ENCODE results near the gene ABHD3. TPM values are rescaled to one million over a fixed set of nuclear protein-coding genes. Genes with fewer than 3 reads are reported as not detected.
"Not testable (repeated sequence)": the region's sequence is repeated elsewhere in the genome, so short reads cannot be mapped to it uniquely, and the experiment has no call there.

Gene ABHD3
- total and polyA plus RNA-seq, 2 donors (not counting 3 experiments of a cell fraction or from before 2014, with no cell fraction given): 6.3 to 14.9 TPM

DNA sequence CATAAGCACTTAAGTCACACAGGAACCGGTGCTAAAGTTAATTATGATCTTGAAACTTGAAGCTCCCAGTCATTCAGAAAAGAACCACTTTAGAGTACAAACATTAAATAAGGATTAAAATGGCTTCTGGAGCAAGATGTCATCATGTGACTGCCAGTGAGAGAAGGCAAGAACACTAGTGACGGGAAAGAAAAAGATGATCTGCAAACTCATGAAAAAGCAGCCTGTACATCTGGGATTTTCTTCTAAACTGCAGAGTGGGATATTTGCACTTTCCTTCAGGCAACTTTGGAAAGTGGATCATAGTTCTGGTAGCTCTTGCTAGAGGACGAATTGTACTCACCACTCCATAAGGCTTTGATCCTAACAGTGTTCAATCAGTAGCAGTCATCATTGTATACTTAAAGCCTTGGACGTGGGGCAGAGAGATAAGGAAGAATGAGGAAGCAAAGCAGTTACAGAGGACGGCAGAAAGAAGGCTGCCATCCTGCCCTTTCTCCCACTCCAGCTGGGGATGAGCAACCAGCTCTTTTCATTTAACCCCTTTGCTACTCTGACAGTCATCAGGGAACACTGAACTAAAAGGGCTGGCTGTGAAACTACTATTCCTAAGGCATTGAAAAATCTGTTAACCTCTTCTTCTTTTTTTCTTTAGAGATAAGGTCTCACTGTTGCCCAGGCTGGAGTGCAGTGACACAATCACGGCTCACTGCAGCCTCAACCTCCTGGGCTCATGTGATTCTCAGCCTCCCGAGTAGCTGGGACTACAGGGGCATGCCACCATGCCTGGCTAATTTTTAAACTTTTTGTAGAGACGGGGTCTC, 18.1 kb downstream of the ABHD3 start:
- no peaks in the 10 kb centered on the region for H3K27me3 ChIP-seq (ENCODE audit: control insufficient read depth in 2 of 2, insufficient read depth in 2 of 2, low read length in 2 of 2)
- no peaks in the 10 kb centered on the region for H3K9me3 ChIP-seq (replicated peaks; ENCODE audit: control insufficient read depth, insufficient read depth, low read length)
- no TSS peak for BruUV-seq (replicated peaks)
- H4K20me1 ChIP-seq (replicated peaks; ENCODE audit: control insufficient read depth, extremely low read depth, insufficient read depth, low read length): no peaks in the 10 kb centered on the region
- H3K79me2 ChIP-seq (ENCODE audit: control insufficient read depth, insufficient read depth, low read length): no peaks in the 10 kb centered on the region
- CTCF ChIA-PET: interaction anchor here (0.9 kb wide), 1 partner anchor 86 kb away, joined by 3 read pairs; the partner anchor contains the start of gene ESCO1
- H3K36me3 ChIP-seq (ENCODE audit: control insufficient read depth in 2 of 2, extremely low read depth in 1 of 2, insufficient read depth in 2 of 2, low read length in 2 of 2): no peaks in the 10 kb centered on the region
- no peak overlapping the region for H3K9ac ChIP-seq (replicated peaks; ENCODE audit: extremely low read depth, insufficient read depth, low read length)
- POLR2A ChIA-PET: no interaction called here
- H3K4me3 ChIP-seq (replicated peaks in 1 of 3; ENCODE audit: insufficient read depth in 1 of 3, low read depth in 1 of 3, low read length in 3 of 3): no peak overlapping the region
- no peaks in the 10 kb centered on the region for H3K9me1 ChIP-seq (replicated peaks; ENCODE audit: control insufficient read depth, extremely low read depth, insufficient read depth, low read length)
- TF ChIP-seq CTCF (IDR thresholded peaks at IDR 0.05; ENCODE audit: extremely low read depth in 1 of 2, insufficient read depth in 1 of 2, low read depth in 1 of 2, low read length in 2 of 2) (no peak), POLR2AphosphoS5 (IDR thresholded peaks at IDR 0.05; ENCODE audit: insufficient read depth, low read depth, low read length) (no peak), JUN (IDR thresholded peaks at IDR 0.05; ENCODE audit: borderline replicate concordance, insufficient read depth, insufficient read length, low read depth) (no peak), POLR2A (IDR thresholded peaks at IDR 0.05; ENCODE audit: low read depth, low read length) (no peak), EZH2 (IDR thresholded peaks at IDR 0.05; ENCODE audit: borderline replicate concordance, low read depth, low read length, severe bottlenecking) (no peak), MYC (IDR thresholded peaks at IDR 0.05; ENCODE audit: low read depth, low read length) (no peak)
- intact Hi-C loops (cut with micrococcal nuclease) (no loop called here), dilution Hi-C loops (cut with MboI; ENCODE audit: extremely low pct_ligation_motif_present, low sequenced_read_pairs) (no loop called here)
- H3K27ac ChIP-seq (ENCODE audit: insufficient read depth, low read depth, low read length): no peak overlapping the region
- H2AFZ ChIP-seq (ENCODE audit: low read depth, low read length): no peak overlapping the region
- FAIRE-seq (no peak), DNase-seq (ENCODE audit: low read depth, low spot score) (no peak)
- H3K4me2 ChIP-seq (ENCODE audit: insufficient read depth, low read length): no peak overlapping the region
- H3K4me1 ChIP-seq (ENCODE audit: control insufficient read depth, extremely low read depth, insufficient read depth, low read length): no peaks in the 10 kb centered on the region

GRCh38 chr18:21685556-21685981, 19.0 kb downstream of the ABHD3 start:
- H3K4me3 ChIP-seq (replicated peaks in 1 of 3; ENCODE audit: insufficient read depth in 1 of 3, low read depth in 1 of 3, low read length in 3 of 3); H3K79me2 ChIP-seq (ENCODE audit: control insufficient read depth, insufficient read depth, low read length); CTCF ChIA-PET; H3K27ac ChIP-seq (ENCODE audit: insufficient read depth, low read depth, low read length); BruUV-seq (replicated peaks); FAIRE-seq; H3K27me3 ChIP-seq (ENCODE audit: control insufficient read depth in 2 of 2, insufficient read depth in 2 of 2, low read length in 2 of 2); dilution Hi-C loops (cut with MboI; ENCODE audit: extremely low pct_ligation_motif_present, low sequenced_read_pairs); DNase-seq (ENCODE audit: low read depth, low spot score); H3K36me3 ChIP-seq (ENCODE audit: control insufficient read depth in 2 of 2, extremely low read depth in 1 of 2, insufficient read depth in 2 of 2, low read length in 2 of 2); H3K4me2 ChIP-seq (ENCODE audit: insufficient read depth, low read length); H3K4me1 ChIP-seq (ENCODE audit: control insufficient read depth, extremely low read depth, insufficient read depth, low read length); H3K9ac ChIP-seq (replicated peaks; ENCODE audit: extremely low read depth, insufficient read depth, low read length); H4K20me1 ChIP-seq (replicated peaks; ENCODE audit: control insufficient read depth, extremely low read depth, insufficient read depth, low read length); H2AFZ ChIP-seq (ENCODE audit: low read depth, low read length); intact Hi-C loops (cut with micrococcal nuclease); H3K9me3 ChIP-seq (replicated peaks; ENCODE audit: control insufficient read depth, insufficient read depth, low read length); POLR2A ChIA-PET; H3K9me1 ChIP-seq (replicated peaks; ENCODE audit: control insufficient read depth, extremely low read depth, insufficient read depth, low read length): not testable (repeated sequence)

Data from endothelial cell of umbilical vein (primary cell).